Stomach (tissue), 19 donors: ENCODE results near the gene VPS33B. TPM values are rescaled to one million over a fixed set of nuclear protein-coding genes. Genes with fewer than 3 reads are reported as not detected.

Experiments
- DNase-seq, 2 donors: peaks; one replicate each; pipeline versions ENCODE4 v3.0.0 to v3.0.0-alpha.2; 2013 to 2019
- H3K27ac ChIP-seq, 5 donors: fragments of 200-600 bp in 4 of 5; sonication (generic) in 4 of 5; one replicate each; pipeline ENCODE4 v1.5.1; 2013 to 2019; ENCODE audit warnings: mild to moderate bottlenecking in 1 of 5, moderate library complexity in 1 of 5
- H3K27me3 ChIP-seq, 3 donors: fragments of 200-600 bp; sonication (generic); one replicate each; pipeline ENCODE4 v1.5.1; 2017 to 2019; ENCODE audit warnings: mixed run types in 1 of 3
- H3K36me3 ChIP-seq, 4 donors: fragments of 200-600 bp; sonication (generic); 1 replicate in 3 of 4; 2 replicates in 1 of 4; pipeline ENCODE4 v1.5.1; 2016 to 2019
- H3K4me1 ChIP-seq, 4 donors: fragments of 200-600 bp; sonication (generic); one replicate each; pipeline ENCODE4 v1.5.1; 2016 to 2019
- H3K4me3 ChIP-seq, 4 donors: fragments of 200-600 bp; sonication (generic) in 3 of 4; one replicate each; pipeline ENCODE4 v1.5.1; 2016 to 2019; ENCODE audit warnings: mild to moderate bottlenecking in 1 of 4
- H3K9me3 ChIP-seq, 4 donors: fragments of 200-600 bp; sonication (generic); one replicate each; pipeline ENCODE4 v1.5.1; 2016 to 2019
- EP300 ChIP-seq: sonication (generic); formaldehyde crosslinking; IDR thresholded peaks from one replicate; pipeline ENCODE4 v1.6.1; 2017; ENCODE audit warnings: antibody characterized with exemption
- POLR2A ChIP-seq, 4 donors: fragments of 450-650 bp; IDR thresholded peaks; one replicate each; pipeline ENCODE4 v1.6.1; 2016; ENCODE audit warnings: antibody characterized with exemption in 4 of 4, control low read depth in 2 of 4, mild to moderate bottlenecking in 1 of 4, moderate library complexity in 1 of 4
- POLR2AphosphoS5 ChIP-seq, 3 donors: sonication (generic); formaldehyde crosslinking; IDR thresholded peaks; one replicate each; pipeline ENCODE4 v1.6.1; 2016; ENCODE audit warnings: antibody characterized with exemption in 3 of 3
- WGBS, 5 donors: extraction: QIAGEN DNeasy Blood & Tissue Kit in 3 of 5; methylation state at CpG; one replicate each; pipeline versions ENCODE4 v1.1.5 to v1.1.7; 2013 to 2018; 5-methylcytosine and 5-hydroxymethylcytosine counted together
- intact Hi-C: fragments of 100-400 bp; cut with DNase I; formaldehyde crosslinking; loops from one replicate; pipeline ENCODE4 v1.15.1; 2023; ENCODE audit warnings: low total_unique reads
- long read RNA-seq, 10 donors: transcript quantifications; one replicate each; lab custom pipeline, GENCODE V29; 2026
- polyA plus RNA-seq, 3 donors: library from polyadenylated mRNA; stranded (reverse); fragments of 200-250 nt; gene quantifications; one replicate each; pipeline ENCODE4 v1.2.3, GENCODE V29; 2013
- total RNA-seq, 5 donors: library from RNA; depleted of rRNA; stranded (reverse); fragments of >200 nt; gene quantifications; one replicate each; pipeline versions ENCODE4 v1.1.0 to v1.2.3, GENCODE V29; 2014 to 2016
- TF ChIP-seq, protein P1 (sequence below), 7 experiments: fragments of 450-650 bp in 4 of 7; fragments of 200-600 bp in 3 of 7; sonication (generic) in 3 of 7; IDR thresholded peaks; one replicate each; pipeline ENCODE4 v1.5.1; 2016 to 2019; ENCODE audit warnings: antibody characterized with exemption in 7 of 7, control low read depth in 2 of 7, mild to moderate bottlenecking in 1 of 7
- donor health status: healthy with polysubstance abuse.
- donor health status: Bipolar disorder and iron deficiency.
- donor health status: healthy.

The VPS33B gene
- total RNA-seq (10 to 100 TPM in 2 of 5 donors, 1 to 10 TPM in 3; 1.2 to 23.2 (median 7.5) TPM), polyA plus RNA-seq (10 to 100 TPM; 12.6 to 13.0 (median 12.6) TPM)
- long read RNA-seq, donor 1, partial matches to known transcripts: 0 of 1 reads
- long read RNA-seq, donor 1, other reads (novel, unspliced or antisense): 0 of 1 reads
- long read RNA-seq, donor 2, partial matches to known transcripts: 0 of 3 reads
- long read RNA-seq, donor 2, other reads (novel, unspliced or antisense): 0 of 3 reads
- long read RNA-seq, donor 3, partial matches to known transcripts: 0 of 1 reads
- long read RNA-seq, donor 3, other reads (novel, unspliced or antisense): 0 of 1 reads
- long read RNA-seq, donor 4: 0 reads
- long read RNA-seq, donor 5, partial matches to known transcripts: 0 of 1 reads
- long read RNA-seq, donor 5, other reads (novel, unspliced or antisense): 0 of 1 reads
- long read RNA-seq, donor 6, transcript VPS33B-201 (23 exons, 2,767 nt): major isoform, 6 of 13 reads
- long read RNA-seq, donor 6, partial matches to known transcripts: 7 of 13 reads
- long read RNA-seq, donor 6, other reads (novel, unspliced or antisense): 0 of 13 reads
- long read RNA-seq, donor 7: 0 reads
- long read RNA-seq, donor 8, partial matches to known transcripts: 0 of 3 reads
- long read RNA-seq, donor 8, other reads (novel, unspliced or antisense): 0 of 3 reads
- long read RNA-seq, donor 9, partial matches to known transcripts: 0 of 1 reads
- long read RNA-seq, donor 9, other reads (novel, unspliced or antisense): 0 of 1 reads
- long read RNA-seq, donor 10: 0 reads

DNA sequence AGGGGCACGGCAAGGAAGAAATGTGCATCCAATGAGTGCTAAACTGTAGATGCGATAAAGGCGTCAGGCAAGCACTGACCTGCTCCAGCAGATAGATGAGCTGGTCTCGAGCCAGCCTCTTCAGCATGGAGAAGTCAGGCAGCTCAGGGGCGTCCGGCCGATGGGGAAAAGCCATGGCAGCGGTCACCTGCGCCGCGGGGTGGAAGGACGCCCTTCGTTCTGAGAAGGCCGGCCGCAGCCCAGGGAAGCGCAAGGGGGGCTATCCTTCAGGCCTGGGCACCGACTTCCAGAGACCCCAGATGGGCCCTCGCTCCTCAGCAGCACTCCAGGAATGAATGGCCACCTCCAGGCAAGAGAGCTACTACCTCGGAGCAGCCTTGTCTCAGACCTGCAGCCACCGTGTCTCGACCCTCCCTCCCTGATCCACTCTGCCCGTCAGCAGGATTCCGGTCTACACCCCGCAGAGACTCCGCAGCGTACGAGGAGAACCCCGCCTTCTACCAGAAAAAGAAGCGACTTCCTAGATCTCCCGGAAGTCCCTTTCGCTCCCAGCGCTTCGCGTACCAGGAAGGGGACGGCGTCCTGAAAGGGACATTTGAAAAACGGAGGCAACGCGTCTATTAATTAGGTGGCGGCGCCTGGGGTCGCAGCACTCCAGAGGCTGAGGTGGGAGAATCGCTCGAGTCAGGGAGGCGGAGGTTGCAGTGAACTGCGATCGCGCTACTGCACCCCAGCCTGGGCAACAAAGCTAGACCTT, at the start of gene VPS33B:
Gene VPS33B, minus strand, starts transcription at position 520 of the 757 bp plus-strand sequence. Its CDS starts 345 bp downstream, at position 175.
- Histone ChIP-seq H3K4me3 (peak within 1 kb of the TSS; percentile 78 to 98 (median 93)), H3K27ac (peak within 1 kb of the TSS; percentile 54 to 88 (median 84)), H3K4me1 (peaks cover 18 to 44% (median 30%) of the 10 kb centered on the region in 4 donors), H3K27me3 (no peaks in the 10 kb centered on the region), H3K9me3 (no peaks in the 10 kb centered on the region), H3K36me3 (peaks cover 0 to 12% (median 6%) of the 10 kb centered on the region in 4 donors)
- intact Hi-C loops: no loop called here
- TF ChIP-seq POLR2A (IDR thresholded peaks at IDR 0.05) (no peak), POLR2AphosphoS5 (IDR thresholded peaks at IDR 0.05) (peak; percentile 84 to 97 (median 88))
- 0 to 1% (median 1%) methylated on average over 32 to 48 of the region's 48 CpGs for WGBS, 5 donors
- DNase-seq: peak; percentile 85 to 95

- WGBS, 5 donors: 85 to 91% (median 89%) methylated on average over 4 of the region's 4 CpGs
- Histone ChIP-seq H3K27ac (no peak overlapping the region), H3K4me3 (no peak overlapping the region), H3K4me1 (no peaks in the 10 kb centered on the region), H3K9me3 (no peaks in the 10 kb centered on the region), H3K27me3 (peaks cover 0 to 25% (median 3%) of the 10 kb centered on the region in 3 donors), H3K36me3 (no peaks in the 10 kb centered on the region)
- DNase-seq: no peak
- intact Hi-C loops: no loop called here
- TF ChIP-seq EP300 (no peak), POLR2A (IDR thresholded peaks at IDR 0.05) (no peak), POLR2AphosphoS5 (IDR thresholded peaks at IDR 0.05) (no peak)
- TF ChIP-seq, protein P1, sequence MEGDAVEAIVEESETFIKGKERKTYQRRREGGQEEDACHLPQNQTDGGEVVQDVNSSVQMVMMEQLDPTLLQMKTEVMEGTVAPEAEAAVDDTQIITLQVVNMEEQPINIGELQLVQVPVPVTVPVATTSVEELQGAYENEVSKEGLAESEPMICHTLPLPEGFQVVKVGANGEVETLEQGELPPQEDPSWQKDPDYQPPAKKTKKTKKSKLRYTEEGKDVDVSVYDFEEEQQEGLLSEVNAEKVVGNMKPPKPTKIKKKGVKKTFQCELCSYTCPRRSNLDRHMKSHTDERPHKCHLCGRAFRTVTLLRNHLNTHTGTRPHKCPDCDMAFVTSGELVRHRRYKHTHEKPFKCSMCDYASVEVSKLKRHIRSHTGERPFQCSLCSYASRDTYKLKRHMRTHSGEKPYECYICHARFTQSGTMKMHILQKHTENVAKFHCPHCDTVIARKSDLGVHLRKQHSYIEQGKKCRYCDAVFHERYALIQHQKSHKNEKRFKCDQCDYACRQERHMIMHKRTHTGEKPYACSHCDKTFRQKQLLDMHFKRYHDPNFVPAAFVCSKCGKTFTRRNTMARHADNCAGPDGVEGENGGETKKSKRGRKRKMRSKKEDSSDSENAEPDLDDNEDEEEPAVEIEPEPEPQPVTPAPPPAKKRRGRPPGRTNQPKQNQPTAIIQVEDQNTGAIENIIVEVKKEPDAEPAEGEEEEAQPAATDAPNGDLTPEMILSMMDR (IDR thresholded peaks at IDR 0.05): no peak
Observed at GRCh38 chr15:91072161-91072560, 49.8 kb upstream of the VPS33B start.

DNA sequence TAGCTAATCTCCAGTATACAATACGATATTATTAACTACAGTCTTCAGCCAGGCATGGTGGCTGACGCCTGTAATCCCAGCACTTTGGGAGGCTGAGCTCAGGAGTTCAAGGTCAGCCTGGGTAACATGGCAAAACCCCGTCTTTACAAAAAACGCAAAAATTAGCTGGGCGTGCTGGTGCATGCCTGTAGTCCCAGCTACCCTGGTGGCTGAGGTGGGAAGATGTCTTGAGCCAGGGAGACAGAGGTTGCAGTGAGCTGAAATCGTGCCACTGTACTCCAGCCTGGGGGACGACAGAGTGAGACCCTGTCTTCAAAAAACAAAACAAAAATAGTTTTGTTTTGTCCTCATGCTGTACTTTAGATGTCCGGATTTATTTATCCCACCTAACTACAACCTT, 48.5 kb upstream of the VPS33B start:
- Histone ChIP-seq H3K4me3 (no peak overlapping the region), H3K27ac (no peak overlapping the region), H3K36me3 (no peaks in the 10 kb centered on the region), H3K9me3 (no peaks in the 10 kb centered on the region), H3K4me1 (no peaks in the 10 kb centered on the region), H3K27me3 (peaks cover 0 to 25% (median 3%) of the 10 kb centered on the region in 3 donors)
- no peak for DNase-seq
- TF ChIP-seq EP300: no peak
- TF ChIP-seq POLR2A (IDR thresholded peaks at IDR 0.05): no peak
- TF ChIP-seq, protein P1 (IDR thresholded peaks at IDR 0.05): no peak
- TF ChIP-seq POLR2AphosphoS5 (IDR thresholded peaks at IDR 0.05): no peak
- 74 to 81% (median 77%) methylated on average over 8 of the region's 8 CpGs for WGBS, 5 donors
- intact Hi-C loops: no loop called here

DNA sequence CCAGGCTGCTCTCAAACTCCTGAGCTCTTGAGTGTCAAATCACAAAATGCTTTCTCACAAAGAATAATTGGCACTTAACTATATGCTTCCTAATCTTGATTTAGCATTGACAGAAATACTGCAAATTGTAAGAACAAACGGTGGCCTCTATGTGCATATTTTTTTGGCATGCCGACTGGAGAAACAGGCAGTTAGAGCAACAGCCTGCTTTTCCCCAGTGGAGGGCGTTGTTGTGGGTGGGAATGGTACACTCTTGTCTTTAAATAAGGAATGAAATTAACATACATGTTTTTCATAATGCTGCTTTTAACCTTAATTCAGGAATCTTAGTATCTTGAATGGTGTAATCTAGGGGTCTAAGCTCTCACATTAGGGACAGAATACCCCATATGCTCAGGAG, 46.6 kb upstream of the VPS33B start:
- H3K36me3 ChIP-seq: no peaks in the 10 kb centered on the region
- intact Hi-C loops: no loop called here

More for the DNA sequence above, 46.6 kb upstream of the VPS33B start:
- DNase-seq: no peak
- H3K9me3 ChIP-seq: no peaks in the 10 kb centered on the region
- TF ChIP-seq POLR2A (IDR thresholded peaks at IDR 0.05): no peak
- TF ChIP-seq, protein P1 (IDR thresholded peaks at IDR 0.05): no peak
- no peak for TF ChIP-seq EP300
- H3K27me3 ChIP-seq: peaks cover 0 to 25% (median 3%) of the 10 kb centered on the region in 3 donors
- WGBS, 5 donors: 68 to 84% (median 70%) methylated on average over 3 of the region's 3 CpGs
- no peak overlapping the region for H3K27ac ChIP-seq
- no peaks in the 10 kb centered on the region for H3K4me1 ChIP-seq
- H3K4me3 ChIP-seq: no peak overlapping the region
